ENCODE measurements around the gene ID2. TPM values are rescaled to one million over a fixed set of nuclear protein-coding genes. Genes with fewer than 3 reads are reported as not detected.
A peak's percentile ranks its signal among the peaks of the same experiment; 100 is the strongest.

The ID2 gene
- total RNA-seq, 1 donor from 2014 or later, result 13.6 TPM

DNA sequence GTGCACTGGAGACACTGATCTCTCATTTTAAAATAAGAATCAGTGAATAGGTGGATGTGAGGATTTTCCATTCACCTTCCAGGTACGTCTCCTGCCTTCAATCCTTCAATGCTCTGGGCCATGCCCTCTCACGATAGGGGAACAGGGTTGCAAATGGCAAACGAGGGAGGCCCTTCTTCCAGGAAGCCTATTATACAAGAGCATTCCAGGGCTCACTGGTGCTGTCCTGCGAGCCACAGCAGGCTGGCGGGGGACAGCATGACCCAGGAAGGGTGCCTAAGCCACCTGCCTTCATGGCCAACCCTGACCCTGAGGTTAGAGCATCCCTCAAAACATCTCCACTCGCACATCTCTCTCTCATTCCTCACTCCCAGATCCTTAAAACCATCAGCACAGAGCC is 20.6 kb upstream of the ID2 start:
- H2AFZ ChIP-seq (ENCODE audit: low read depth, low read length), result no peak overlapping the region
- FAIRE-seq, result no peak
- no peak overlapping the region for H3K27ac ChIP-seq (ENCODE audit: low read depth, low read length)

GRCh38 chr2:8661736-8662135 is 20.1 kb upstream of the ID2 start:
- DNase-seq (ENCODE audit: low read depth), result peak; percentile 28
- peak overlapping the region; percentile 66 for H3K4me2 ChIP-seq (ENCODE audit: low read length)
- peaks cover 12% of the 10 kb centered on the region for H3K4me1 Mint-ChIP-seq (ENCODE audit: low read depth, unreplicated experiment)

More for the DNA sequence above, 20.6 kb upstream of the ID2 start:
- peaks cover 14% of the 10 kb centered on the region for H3K4me1 Mint-ChIP-seq (ENCODE audit: low read depth, unreplicated experiment)
- no peak for DNase-seq (ENCODE audit: low read depth)
- no peaks in the 10 kb centered on the region for H3K36me3 Mint-ChIP-seq (ENCODE audit: low read depth, unreplicated experiment)
- H3K79me2 ChIP-seq (ENCODE audit: insufficient read depth, low read length), result no peaks in the 10 kb centered on the region
- no peak overlapping the region for H3K4me3 Mint-ChIP-seq (ENCODE audit: unreplicated experiment)
- H3K27me3 Mint-ChIP-seq (ENCODE audit: low read depth, unreplicated experiment), result peaks cover 26% of the 10 kb centered on the region
- TF ChIP-seq, protein P1, sequence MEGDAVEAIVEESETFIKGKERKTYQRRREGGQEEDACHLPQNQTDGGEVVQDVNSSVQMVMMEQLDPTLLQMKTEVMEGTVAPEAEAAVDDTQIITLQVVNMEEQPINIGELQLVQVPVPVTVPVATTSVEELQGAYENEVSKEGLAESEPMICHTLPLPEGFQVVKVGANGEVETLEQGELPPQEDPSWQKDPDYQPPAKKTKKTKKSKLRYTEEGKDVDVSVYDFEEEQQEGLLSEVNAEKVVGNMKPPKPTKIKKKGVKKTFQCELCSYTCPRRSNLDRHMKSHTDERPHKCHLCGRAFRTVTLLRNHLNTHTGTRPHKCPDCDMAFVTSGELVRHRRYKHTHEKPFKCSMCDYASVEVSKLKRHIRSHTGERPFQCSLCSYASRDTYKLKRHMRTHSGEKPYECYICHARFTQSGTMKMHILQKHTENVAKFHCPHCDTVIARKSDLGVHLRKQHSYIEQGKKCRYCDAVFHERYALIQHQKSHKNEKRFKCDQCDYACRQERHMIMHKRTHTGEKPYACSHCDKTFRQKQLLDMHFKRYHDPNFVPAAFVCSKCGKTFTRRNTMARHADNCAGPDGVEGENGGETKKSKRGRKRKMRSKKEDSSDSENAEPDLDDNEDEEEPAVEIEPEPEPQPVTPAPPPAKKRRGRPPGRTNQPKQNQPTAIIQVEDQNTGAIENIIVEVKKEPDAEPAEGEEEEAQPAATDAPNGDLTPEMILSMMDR (IDR thresholded peaks at IDR 0.05; ENCODE audit: insufficient read depth, low read depth, low read length), result no peak
- TF ChIP-seq EZH2 (IDR thresholded peaks at IDR 0.05; ENCODE audit: insufficient read depth, low read length), result no peak
- H4K20me1 ChIP-seq (ENCODE audit: insufficient read depth, low read length), result no peaks in the 10 kb centered on the region
- H3K27me3 ChIP-seq (ENCODE audit: insufficient read depth, low read length), result no peaks in the 10 kb centered on the region
- H3K27ac Mint-ChIP-seq (ENCODE audit: unreplicated experiment), result no peak overlapping the region
- peaks cover 5% of the 10 kb centered on the region for H3K9me3 Mint-ChIP-seq (ENCODE audit: unreplicated experiment)
- no peak overlapping the region for H3K9ac ChIP-seq (ENCODE audit: low read length)
- H3K4me2 ChIP-seq (ENCODE audit: low read length), result peak overlapping the region; percentile 66
- no peak overlapping the region for H3K4me3 ChIP-seq (ENCODE audit: insufficient read depth, low read depth, low read length)
- no peaks in the 10 kb centered on the region for H3K9me3 ChIP-seq (ENCODE audit: insufficient read depth, low read depth, low read length)
- H3K36me3 ChIP-seq (ENCODE audit: insufficient read depth, low read length), result no peaks in the 10 kb centered on the region
- peaks cover 18% of the 10 kb centered on the region for H3K4me1 ChIP-seq (ENCODE audit: insufficient read depth, low read length)

More at GRCh38 chr2:8661736-8662135, 20.1 kb upstream of the ID2 start:
- peaks cover 15% of the 10 kb centered on the region for H3K4me1 ChIP-seq (ENCODE audit: insufficient read depth, low read length)
- no peaks in the 10 kb centered on the region for H3K27me3 ChIP-seq (ENCODE audit: insufficient read depth, low read length)
- peaks cover 26% of the 10 kb centered on the region for H3K27me3 Mint-ChIP-seq (ENCODE audit: low read depth, unreplicated experiment)
- no peaks in the 10 kb centered on the region for H3K36me3 ChIP-seq (ENCODE audit: insufficient read depth, low read length)
- no peaks in the 10 kb centered on the region for H3K36me3 Mint-ChIP-seq (ENCODE audit: low read depth, unreplicated experiment)
- no peak overlapping the region for H3K4me3 ChIP-seq (ENCODE audit: insufficient read depth, low read depth, low read length)
- no peak overlapping the region for H3K4me3 Mint-ChIP-seq (ENCODE audit: unreplicated experiment)
- FAIRE-seq, result peak; percentile 23
- peaks cover 5% of the 10 kb centered on the region for H3K9me3 Mint-ChIP-seq (ENCODE audit: unreplicated experiment)
- H3K9me3 ChIP-seq (ENCODE audit: insufficient read depth, low read depth, low read length), result no peaks in the 10 kb centered on the region
- no peaks in the 10 kb centered on the region for H3K79me2 ChIP-seq (ENCODE audit: insufficient read depth, low read length)
- no peak overlapping the region for H3K27ac Mint-ChIP-seq (ENCODE audit: unreplicated experiment)
- TF ChIP-seq, protein P1 (IDR thresholded peaks at IDR 0.05; ENCODE audit: insufficient read depth, low read depth, low read length), result no peak
- TF ChIP-seq EZH2 (IDR thresholded peaks at IDR 0.05; ENCODE audit: insufficient read depth, low read length), result no peak
- peak overlapping the region; percentile 50 for H3K9ac ChIP-seq (ENCODE audit: low read length)
- H3K27ac ChIP-seq (ENCODE audit: low read depth, low read length), result peak overlapping the region; percentile 55
- H4K20me1 ChIP-seq (ENCODE audit: insufficient read depth, low read length), result no peaks in the 10 kb centered on the region
- H2AFZ ChIP-seq (ENCODE audit: low read depth, low read length), result peak overlapping the region; percentile 34
